K562 (cell line): ENCODE measurements around the gene HCAR1. TPM values are rescaled to one million over a fixed set of nuclear protein-coding genes. Genes with fewer than 3 reads are reported as not detected.

ENCODE experiments used
- ATF2 ChIP-seq: sonication (generic); formaldehyde crosslinking; IDR thresholded peaks from 2 replicates; pipeline ENCODE4 v1.8.1; 2022; ENCODE audit warnings: missing genetic modification reagents
- CREB3 ChIP-seq: fragments of 450-650 bp; conservative IDR thresholded peaks from 2 replicates; pipeline ENCODE4 v1.6.1; 2016; ENCODE audit warnings: missing genetic modification characterization, low read depth, mild to moderate bottlenecking, missing compliant biosample characterization, moderate library complexity
- FOXA3 ChIP-seq, 2 experiments: fragments of 450-650 bp in 1 of 2; sonication (generic) in 1 of 2; formaldehyde crosslinking; IDR thresholded peaks in 1 of 2; conservative IDR thresholded peaks in 1 of 2; 2 replicates each; pipeline versions ENCODE4 v1.4.0 to v1.8.0; 2020 to 2022; ENCODE audit warnings: mild to moderate bottlenecking in 2 of 2, missing genetic modification reagents in 1 of 2
- GTF2E2 ChIP-seq: fragments of 200-800 bp; sonication (Bioruptor generic); IDR thresholded peaks from 2 replicates; pipeline ENCODE4 v1.6.1; 2016; ENCODE audit warnings: missing genetic modification characterization, missing compliant biosample characterization
- HMBOX1 ChIP-seq: sonication (generic); IDR thresholded peaks from 2 replicates; pipeline ENCODE4 v1.6.1; 2016
- LARP7 ChIP-seq: fragments of 450-650 bp; IDR thresholded peaks from 2 replicates; pipeline ENCODE4 v1.6.1; 2016
- NFATC3 ChIP-seq: fragments of 450-650 bp; IDR thresholded peaks from 2 replicates; pipeline ENCODE4 v1.6.1; 2017; ENCODE audit warnings: mild to moderate bottlenecking
- NFYB ChIP-seq: IDR thresholded peaks from 2 replicates; pipeline ENCODE4 v1.6.1; 2011; ENCODE audit warnings: mild to moderate bottlenecking, moderate library complexity; ENCODE audit not compliant: insufficient read length; ENCODE audit errors: extremely low read depth
- NR2F6 ChIP-seq: fragments of 450-650 bp; formaldehyde crosslinking; IDR thresholded peaks from 2 replicates; pipeline ENCODE4 v1.4.0; 2020; ENCODE audit warnings: mild to moderate bottlenecking
- POLR3A ChIP-seq: IDR thresholded peaks from 2 replicates; pipeline ENCODE4 v1.6.1; 2011; ENCODE audit warnings: borderline replicate concordance, mild to moderate bottlenecking, moderate library complexity; ENCODE audit not compliant: insufficient read length, insufficient read depth; ENCODE audit errors: extremely low read depth
- RBM22 ChIP-seq: fragments of 200-400 bp; formaldehyde crosslinking; IDR thresholded peaks from 2 replicates; pipeline ENCODE4 v1.6.1; 2018; ENCODE audit warnings: low read length, low read depth; ENCODE audit not compliant: poor library complexity, severe bottlenecking
- RCOR1 ChIP-seq, 2 experiments: IDR thresholded peaks; 2 replicates each; pipeline ENCODE4 v1.6.1; 2012; ENCODE audit warnings: low read depth in 2 of 2, low read length in 2 of 2, borderline replicate concordance in 1 of 2, improper control_type of control experiment in 1 of 2
- RFX1 ChIP-seq: fragments of 450-650 bp; IDR thresholded peaks from 2 replicates; pipeline ENCODE4 v1.6.1; 2016; ENCODE audit warnings: mild to moderate bottlenecking, moderate library complexity
- TRIM25 ChIP-seq: fragments of 450-650 bp; IDR thresholded peaks from 2 replicates; pipeline ENCODE4 v1.7.0; 2016; ENCODE audit warnings: borderline replicate concordance
- ZBTB12 ChIP-seq: fragments of 250-450 bp; sonication (Bioruptor Pico); IDR thresholded peaks from 2 replicates; pipeline ENCODE4 v1.4.0; 2020
- ZNF121 ChIP-seq: sonication (generic); formaldehyde crosslinking; conservative IDR thresholded peaks from 2 replicates; pipeline ENCODE4 v1.8.0; 2022; ENCODE audit warnings: missing genetic modification reagents
- ZNF282 ChIP-seq: sonication (generic); formaldehyde crosslinking; IDR thresholded peaks from 2 replicates; pipeline ENCODE4 v1.8.1; 2023; ENCODE audit warnings: missing genetic modification reagents
- ZNF354B ChIP-seq: fragments of 250-450 bp; sonication (Bioruptor Pico); IDR thresholded peaks from 2 replicates; pipeline ENCODE4 v1.4.0; 2020
- polyA plus RNA-seq, 8 experiments: library from polyadenylated mRNA; depleted of rRNA in 4 of 8; stranded (reverse) in 5 of 8; unstranded in 3 of 8; fragments of >200 nt; fragmentation: Nextera tagmentation in 2 of 8; fragmentation: Illumina TruSeq in 1 of 8; extraction: Ambion mirVana in 2 of 8; extraction: Trizol in 1 of 8; gene quantifications; 2 replicates each; pipeline versions ENCODE4 v1.2.1 to v1.2.3, GENCODE V29; 2011 to 2014; ENCODE audit warnings: inconsistent platforms in 1 of 8, missing spikeins in 1 of 8
- total RNA-seq, 7 experiments: library from RNA; depleted of rRNA in 6 of 7; stranded (reverse); fragments of >200 nt in 6 of 7; fragmentation: Illumina TruSeq in 2 of 7; extraction: Trizol in 2 of 7; gene quantifications; 2 replicates each; pipeline versions ENCODE4 v1.2.1 to v1.2.3, GENCODE V29; 2011 to 2021; ENCODE audit warnings: low replicate concordance in 1 of 7

The HCAR1 gene
- total and polyA plus RNA-seq, 9 of the 15 experiments (the other 6 are each of a cell fraction or from before 2014, with no cell fraction given) = not detected

- peak; percentile 92 for TF ChIP-seq HMBOX1
- no peak for TF ChIP-seq NFATC3
- no peak for TF ChIP-seq RCOR1 (IDR thresholded peaks at IDR 0.05; ENCODE audit: borderline replicate concordance in 1 of 2, low read depth in 2 of 2, low read length in 2 of 2)
- no peak for TF ChIP-seq ZNF121 (CRISPR knock-in tag)
- no peak for TF ChIP-seq RBM22
- no peak for TF ChIP-seq ZNF354B (CRISPR knock-in tag)
- peak; percentile 85; the same call in 1 of the 2 replicates for TF ChIP-seq LARP7
- no peak for TF ChIP-seq NR2F6 (CRISPR knock-in tag)
- no peak for TF ChIP-seq ZBTB12 (CRISPR knock-in tag)
- TF ChIP-seq POLR3A = no peak
- TF ChIP-seq RFX1 = no peak
- TF ChIP-seq NFYB = no peak
- peak in 1 of 2 experiments; percentile 82; a peak in 1 of 4 replicates for TF ChIP-seq FOXA3 (CRISPR knock-in tag; conservative IDR thresholded peaks at IDR 0.05 in 1 of 2, IDR thresholded peaks at IDR 0.05 in 1 of 2)
- no peak for TF ChIP-seq ATF2 (CRISPR knock-in tag)
- no peak for TF ChIP-seq CREB3 (tag)
- no peak for TF ChIP-seq ZNF282 (CRISPR knock-in tag)
- TF ChIP-seq TRIM25 = no peak
- peak; percentile 71; the same call in 1 of the 2 replicates for TF ChIP-seq GTF2E2
Measured at GRCh38 chr12:122752464-122753318, 22.0 kb upstream of the HCAR1 start, which contains the start of gene DENR (continued).
